Measurements from ENCODE around the gene ERN2. TPM values are rescaled to one million over a fixed set of nuclear protein-coding genes. Genes with fewer than 3 reads are reported as not detected.

Gene ERN2
- total RNA-seq, 1 donor from 2014 or later = not detected

GRCh38 chr16:23729503-23730424 is 16.7 kb upstream of the ERN2 start:
- Histone ChIP-seq H3K4me1 (ENCODE audit: insufficient read depth, low read length) (no peaks in the 10 kb centered on the region), H3K4me3 (ENCODE audit: insufficient read depth, low read depth, low read length) (no peak overlapping the region), H2AFZ (ENCODE audit: low read depth, low read length) (no peak overlapping the region), H3K36me3 (ENCODE audit: insufficient read depth, low read length) (no peaks in the 10 kb centered on the region), H4K20me1 (ENCODE audit: insufficient read depth, low read length) (no peaks in the 10 kb centered on the region), H3K79me2 (ENCODE audit: insufficient read depth, low read length) (no peaks in the 10 kb centered on the region), H3K9me3 (ENCODE audit: insufficient read depth, low read depth, low read length) (no peaks in the 10 kb centered on the region), H3K4me2 (ENCODE audit: low read length) (no peak overlapping the region), H3K27me3 (ENCODE audit: insufficient read depth, low read length) (no peaks in the 10 kb centered on the region), H3K9ac (ENCODE audit: low read length) (no peak overlapping the region), H3K27ac (ENCODE audit: low read depth, low read length) (no peak overlapping the region)
- peaks cover 5% of the 10 kb centered on the region for H3K27me3 Mint-ChIP-seq (ENCODE audit: low read depth, unreplicated experiment)
- FAIRE-seq (no peak), DNase-seq (ENCODE audit: low read depth) (peak; percentile 9)
- no peaks in the 10 kb centered on the region for H3K36me3 Mint-ChIP-seq (ENCODE audit: low read depth, unreplicated experiment)
- H3K4me1 Mint-ChIP-seq (ENCODE audit: low read depth, unreplicated experiment) = no peaks in the 10 kb centered on the region
- TF ChIP-seq CTCF (IDR thresholded peaks at IDR 0.05; ENCODE audit: insufficient read depth, low read depth, low read length) = no peak
- TF ChIP-seq EZH2 (IDR thresholded peaks at IDR 0.05; ENCODE audit: insufficient read depth, low read length) = no peak
- no peak overlapping the region for H3K4me3 Mint-ChIP-seq (ENCODE audit: unreplicated experiment)
- H3K27ac Mint-ChIP-seq (ENCODE audit: unreplicated experiment) = no peak overlapping the region
- H3K9me3 Mint-ChIP-seq (ENCODE audit: unreplicated experiment) = no peaks in the 10 kb centered on the region

GRCh38 chr16:23728112-23728477 is 15.1 kb upstream of the ERN2 start:
- Histone ChIP-seq H3K4me1 (ENCODE audit: insufficient read depth, low read length) (no peaks in the 10 kb centered on the region), H3K27ac (ENCODE audit: low read depth, low read length) (no peak overlapping the region), H3K36me3 (ENCODE audit: insufficient read depth, low read length) (no peaks in the 10 kb centered on the region), H3K4me3 (ENCODE audit: insufficient read depth, low read depth, low read length) (no peak overlapping the region), H3K27me3 (ENCODE audit: insufficient read depth, low read length) (no peaks in the 10 kb centered on the region), H3K4me2 (ENCODE audit: low read length) (peak overlapping the region; percentile 56), H2AFZ (ENCODE audit: low read depth, low read length) (no peak overlapping the region), H3K9ac (ENCODE audit: low read length) (no peak overlapping the region), H4K20me1 (ENCODE audit: insufficient read depth, low read length) (no peaks in the 10 kb centered on the region), H3K79me2 (ENCODE audit: insufficient read depth, low read length) (no peaks in the 10 kb centered on the region), H3K9me3 (ENCODE audit: insufficient read depth, low read depth, low read length) (no peaks in the 10 kb centered on the region)
- Mint-ChIP-seq H3K27ac (ENCODE audit: unreplicated experiment) (no peak overlapping the region), H3K36me3 (ENCODE audit: low read depth, unreplicated experiment) (no peaks in the 10 kb centered on the region), H3K27me3 (ENCODE audit: low read depth, unreplicated experiment) (peaks cover 2% of the 10 kb centered on the region), H3K4me1 (ENCODE audit: low read depth, unreplicated experiment) (no peaks in the 10 kb centered on the region), H3K9me3 (ENCODE audit: unreplicated experiment) (peaks cover 3% of the 10 kb centered on the region), H3K4me3 (ENCODE audit: unreplicated experiment) (no peak overlapping the region)
- no peak for DNase-seq (ENCODE audit: low read depth)
- no peak for FAIRE-seq
- TF ChIP-seq EZH2 (IDR thresholded peaks at IDR 0.05; ENCODE audit: insufficient read depth, low read length) (no peak), CTCF (IDR thresholded peaks at IDR 0.05; ENCODE audit: insufficient read depth, low read depth, low read length) (no peak)

GRCh38 chr16:23726710-23727109 is 13.7 kb upstream of the ERN2 start:
- Histone ChIP-seq H3K36me3 (ENCODE audit: insufficient read depth, low read length) (no peaks in the 10 kb centered on the region), H2AFZ (ENCODE audit: low read depth, low read length) (no peak overlapping the region), H3K4me1 (ENCODE audit: insufficient read depth, low read length) (no peaks in the 10 kb centered on the region), H3K4me2 (ENCODE audit: low read length) (no peak overlapping the region), H3K9ac (ENCODE audit: low read length) (no peak overlapping the region), H3K27ac (ENCODE audit: low read depth, low read length) (no peak overlapping the region), H3K79me2 (ENCODE audit: insufficient read depth, low read length) (no peaks in the 10 kb centered on the region), H3K4me3 (ENCODE audit: insufficient read depth, low read depth, low read length) (no peak overlapping the region), H4K20me1 (ENCODE audit: insufficient read depth, low read length) (no peaks in the 10 kb centered on the region), H3K27me3 (ENCODE audit: insufficient read depth, low read length) (no peaks in the 10 kb centered on the region), H3K9me3 (ENCODE audit: insufficient read depth, low read depth, low read length) (no peaks in the 10 kb centered on the region)
- Mint-ChIP-seq H3K4me1 (ENCODE audit: low read depth, unreplicated experiment) (no peaks in the 10 kb centered on the region), H3K9me3 (ENCODE audit: unreplicated experiment) (peaks cover 9% of the 10 kb centered on the region), H3K36me3 (ENCODE audit: low read depth, unreplicated experiment) (no peaks in the 10 kb centered on the region), H3K4me3 (ENCODE audit: unreplicated experiment) (no peak overlapping the region), H3K27me3 (ENCODE audit: low read depth, unreplicated experiment) (peaks cover 2% of the 10 kb centered on the region), H3K27ac (ENCODE audit: unreplicated experiment) (no peak overlapping the region)
- DNase-seq (ENCODE audit: low read depth) (no peak), FAIRE-seq (no peak)
- no peak for TF ChIP-seq CTCF (IDR thresholded peaks at IDR 0.05; ENCODE audit: insufficient read depth, low read depth, low read length)
- TF ChIP-seq EZH2 (IDR thresholded peaks at IDR 0.05; ENCODE audit: insufficient read depth, low read length) = no peak
